ENCODE measurements around the gene GAK. TPM values are rescaled to one million over a fixed set of nuclear protein-coding genes. Genes with fewer than 3 reads are reported as not detected.
"Not testable (repeated sequence)": the region's sequence is repeated elsewhere in the genome, so short reads cannot be mapped to it uniquely, and the experiment has no call there.

GAK gene
- total RNA-seq, 2 experiments from 2014 or later = 97.8 to 102 TPM

- H3K4me3 Mint-ChIP-seq = no peak overlapping the region
- peaks cover 61% of the 10 kb centered on the region for H3K4me1 Mint-ChIP-seq (ENCODE audit: low read depth)
- intact Hi-C loops (cut with micrococcal nuclease) = no loop called here
- ChIA-PET CTCF (no interaction called here), POLR2A (interaction anchor here (1.0 kb wide), 1 partner anchor 46 kb away, joined by 4 read pairs; no protein-coding TSS in a partner anchor)
- H3K27me3 Mint-ChIP-seq = no peaks in the 10 kb centered on the region
- DNase-seq (no peak), ATAC-seq (no peak)
- H3K27ac Mint-ChIP-seq = peak overlapping the region; percentile 87
- H3K9me3 Mint-ChIP-seq = no peaks in the 10 kb centered on the region
- peaks cover 18% of the 10 kb centered on the region for H3K36me3 Mint-ChIP-seq (ENCODE audit: low read depth)
- no peak for TF ChIP-seq CTCF (IDR thresholded peaks at IDR 0.05)
These were observed 6.9 kb downstream of the GAK start for GRCh38 chr4:925171-925570.

GRCh38 chr4:924107-925096, 7.7 kb downstream of the GAK start:
- Mint-ChIP-seq H3K27ac (peak overlapping the region; percentile 87), H3K4me1 (ENCODE audit: low read depth) (peaks cover 63% of the 10 kb centered on the region), H3K27me3 (no peaks in the 10 kb centered on the region), H3K9me3 (no peaks in the 10 kb centered on the region), H3K36me3 (ENCODE audit: low read depth) (peaks cover 23% of the 10 kb centered on the region), H3K4me3 (peak overlapping the region; percentile 8)
- no peak for TF ChIP-seq CTCF (IDR thresholded peaks at IDR 0.05)
- intact Hi-C loops (cut with micrococcal nuclease) = no loop called here
- ATAC-seq (peak; percentile 83), DNase-seq (peak; percentile 62)
- CTCF ChIA-PET = no interaction called here
- POLR2A ChIA-PET = interaction anchor here (1.0 to 2.8 kb wide), 3 partner anchors 8 to 46 kb away, joined by 3 to 11 read pairs (median 4); partner anchors contain the start of genes GAK and TMEM175

- DNase-seq = peak; percentile 54
- ChIA-PET POLR2A (interaction anchor here (0.6 to 2.8 kb wide), 3 partner anchors 10 to 43 kb away, joined by 3 to 11 read pairs (median 3); partner anchors contain the start of genes GAK and TMEM175), CTCF (interaction anchor here (0.7 to 1.2 kb wide), 3 partner anchors 11 to 180 kb away, joined by 3 read pairs; partner anchors contain the start of genes GAK and TMEM175)
- peak; percentile 60 for ATAC-seq
- peaks cover 4% of the 10 kb centered on the region for H3K9me3 Mint-ChIP-seq
- intact Hi-C loops (cut with micrococcal nuclease) = no loop called here
- H3K36me3 Mint-ChIP-seq (ENCODE audit: low read depth) = peaks cover 30% of the 10 kb centered on the region
- peak overlapping the region; percentile 59 for H3K27ac Mint-ChIP-seq
- no peaks in the 10 kb centered on the region for H3K27me3 Mint-ChIP-seq
- no peak for TF ChIP-seq CTCF (IDR thresholded peaks at IDR 0.05)
- H3K4me1 Mint-ChIP-seq (ENCODE audit: low read depth) = peaks cover 63% of the 10 kb centered on the region
- no peak overlapping the region for H3K4me3 Mint-ChIP-seq
These were observed 10.2 kb downstream of the GAK start for GRCh38 chr4:921830-922331.

GRCh38 chr4:919004-919680, 13.0 kb downstream of the GAK start:
- ATAC-seq; DNase-seq; CTCF ChIA-PET; H3K27me3 Mint-ChIP-seq; H3K9me3 Mint-ChIP-seq; intact Hi-C loops (cut with micrococcal nuclease); H3K4me3 Mint-ChIP-seq; H3K27ac Mint-ChIP-seq: not testable (repeated sequence)
- peaks cover 27% of the 10 kb centered on the region for H3K36me3 Mint-ChIP-seq (ENCODE audit: low read depth)
- POLR2A ChIA-PET = interaction anchor here (0.9 to 1.4 kb wide), 2 partner anchors 11 to 12 kb away, joined by 3 read pairs; no protein-coding TSS in a partner anchor
- H3K4me1 Mint-ChIP-seq (ENCODE audit: low read depth) = peaks cover 62% of the 10 kb centered on the region

- Mint-ChIP-seq H3K4me1 (ENCODE audit: low read depth) (peaks cover 58% of the 10 kb centered on the region), H3K36me3 (ENCODE audit: low read depth) (peaks cover 26% of the 10 kb centered on the region)
- DNase-seq; H3K4me3 Mint-ChIP-seq; CTCF ChIA-PET; intact Hi-C loops (cut with micrococcal nuclease); H3K27ac Mint-ChIP-seq; H3K9me3 Mint-ChIP-seq; ATAC-seq; H3K27me3 Mint-ChIP-seq: not testable (repeated sequence)
- POLR2A ChIA-PET = interaction anchor here (1.4 kb wide), 1 partner anchor 13 kb away, joined by 3 read pairs; no protein-coding TSS in a partner anchor
These were observed 13.5 kb downstream of the GAK start for GRCh38 chr4:918591-918990.
